HT-29 (cell line): Measurements from ENCODE around the gene ATP8A2. TPM values are rescaled to one million over a fixed set of nuclear protein-coding genes. Genes with fewer than 3 reads are reported as not detected.
"Not testable (repeated sequence)": the region's sequence is repeated elsewhere in the genome, so short reads cannot be mapped to it uniquely, and the experiment has no call there.

Source experiments
- DNase-seq: peaks from one replicate; pipeline ENCODE4 v3.0.0-alpha.2; 2015; ENCODE audit warnings: low spot score
- total RNA-seq: library from RNA; depleted of rRNA; stranded (reverse); fragments of >200 nt; shearing (Covaris generic); gene quantifications from 2 replicates; pipeline ENCODE4 v1.2.3, GENCODE V29; 2014

The ATP8A2 gene
- total RNA-seq, 1 experiment from 2014 or later: not detected

- no peak for DNase-seq
Measured at GRCh38 chr13:25538276-25538675, 166.5 kb downstream of the ATP8A2 start.

GRCh38 chr13:25541434-25542123, 169.8 kb downstream of the ATP8A2 start:
- DNase-seq: no peak

GRCh38 chr13:25548991-25549390, 177.2 kb downstream of the ATP8A2 start:
- not testable (repeated sequence) for DNase-seq

GRCh38 chr13:25561812-25562211, 190.0 kb downstream of the ATP8A2 start:
- DNase-seq: no peak

GRCh38 chr13:25570185-25570584, 198.4 kb downstream of the ATP8A2 start:
- DNase-seq: no peak

- no peak for DNase-seq
Measured at GRCh38 chr13:25571237-25571636, 199.5 kb downstream of the ATP8A2 start.

- DNase-seq: not testable (repeated sequence)
Measured at GRCh38 chr13:25572171-25572570, 200.4 kb downstream of the ATP8A2 start.

- DNase-seq: peak; percentile 98
Measured at GRCh38 chr13:25574437-25575411, 202.9 kb downstream of the ATP8A2 start.

- no peak for DNase-seq
Measured at GRCh38 chr13:25575562-25575961, 203.8 kb downstream of the ATP8A2 start.

GRCh38 chr13:25578526-25578925, 206.8 kb downstream of the ATP8A2 start:
- DNase-seq: no peak

- no peak for DNase-seq
Measured at GRCh38 chr13:25579221-25579620, 207.4 kb downstream of the ATP8A2 start.

- no peak for DNase-seq
Measured at GRCh38 chr13:25581351-25581750, 209.6 kb downstream of the ATP8A2 start.

- no peak for DNase-seq
Measured at GRCh38 chr13:25584087-25584486, 212.3 kb downstream of the ATP8A2 start.

- no peak for DNase-seq
Measured at GRCh38 chr13:25585000-25585399, 213.2 kb downstream of the ATP8A2 start.

- DNase-seq: no peak
Measured at GRCh38 chr13:25587326-25587980, 215.7 kb downstream of the ATP8A2 start.

GRCh38 chr13:25588336-25589060, 216.7 kb downstream of the ATP8A2 start:
- DNase-seq: no peak

GRCh38 chr13:25598421-25598820, 226.6 kb downstream of the ATP8A2 start:
- DNase-seq: no peak

GRCh38 chr13:25602176-25602575, 230.4 kb downstream of the ATP8A2 start:
- no peak for DNase-seq

- DNase-seq: no peak
Measured at GRCh38 chr13:25604106-25604505, 232.3 kb downstream of the ATP8A2 start.

GRCh38 chr13:25607096-25607495, 235.3 kb downstream of the ATP8A2 start:
- DNase-seq: no peak

- DNase-seq: no peak
Measured at GRCh38 chr13:25608181-25608580, 236.4 kb downstream of the ATP8A2 start.
